CD14-positive monocyte (primary cell): ENCODE measurements around the gene RMDN3. TPM values are rescaled to one million over a fixed set of nuclear protein-coding genes. Genes with fewer than 3 reads are reported as not detected.

ENCODE experiments used
- DNase-seq, 3 donors: peaks; one replicate each; pipeline ENCODE4 v3.0.0-alpha.2; 2011 to 2022
- H2AFZ ChIP-seq: 2 replicates; pipeline ENCODE4 v1.6.0; 2012; ENCODE audit warnings: mild to moderate bottlenecking, low read depth, low read length, inconsistent platforms; ENCODE audit not compliant: insufficient read depth, poor library complexity, severe bottlenecking
- H3K27ac ChIP-seq, 2 donors: 1 replicate in 1 of 2; 2 replicates in 1 of 2; pipeline ENCODE4 v1.5.1; 2012 to 2013; ENCODE audit warnings: low read length in 2 of 2, control low read depth in 1 of 2, inconsistent platforms in 1 of 2, low read depth in 1 of 2, mild to moderate bottlenecking in 1 of 2
- H3K27me3 ChIP-seq, 2 donors: one replicate each; pipeline versions ENCODE4 v1.6.0 to v1.6.1; 2011 to 2013; ENCODE audit warnings: low read length in 2 of 2; ENCODE audit not compliant: control insufficient read depth in 2 of 2, insufficient read depth in 2 of 2
- H3K36me3 ChIP-seq, 2 donors: replicated peaks in 1 of 2; 1 replicate in 1 of 2; 2 replicates in 1 of 2; pipeline versions ENCODE4 v1.5.1 to v1.6.1; 2012 to 2013; ENCODE audit warnings: low read length in 2 of 2, control low read depth in 1 of 2, inconsistent platforms in 1 of 2, mild to moderate bottlenecking in 1 of 2; ENCODE audit not compliant: insufficient read depth in 2 of 2, control insufficient read depth in 1 of 2
- H3K4me1 ChIP-seq, 2 donors: 1 replicate in 1 of 2; 2 replicates in 1 of 2; pipeline versions ENCODE4 v1.5.1 to v1.6.1; 2012 to 2013; ENCODE audit warnings: low read length in 2 of 2, control low read depth in 1 of 2, inconsistent platforms in 1 of 2, mild to moderate bottlenecking in 1 of 2, moderate library complexity in 1 of 2; ENCODE audit not compliant: insufficient read depth in 2 of 2, control insufficient read depth in 1 of 2
- H3K4me2 ChIP-seq: replicated peaks from 2 replicates; pipeline ENCODE3; 2012; ENCODE audit warnings: low read length, moderate library complexity, mild to moderate bottlenecking; ENCODE audit not compliant: poor library complexity, severe bottlenecking; ENCODE audit errors: extremely low read depth
- H3K4me3 ChIP-seq, 3 experiments: fragments of 200-600 bp in 1 of 3; sonication (generic) in 1 of 3; replicated peaks in 1 of 3; 1 replicate in 2 of 3; 2 replicates in 1 of 3; pipeline ENCODE4 v1.5.1; 2011 to 2013; ENCODE audit warnings: low read length in 3 of 3, mild to moderate bottlenecking in 3 of 3, control low read depth in 2 of 3, low read depth in 2 of 3, inconsistent platforms in 1 of 3, moderate library complexity in 1 of 3
- H3K79me2 ChIP-seq: 2 replicates; pipeline ENCODE4 v1.6.0; 2012; ENCODE audit warnings: mild to moderate bottlenecking, control low read depth, inconsistent platforms, low read length, moderate library complexity; ENCODE audit not compliant: insufficient read depth
- H3K9ac ChIP-seq: 2 replicates; pipeline ENCODE4 v1.6.0; 2017; ENCODE audit warnings: low read length, mild to moderate bottlenecking; ENCODE audit not compliant: insufficient read depth, poor library complexity, severe bottlenecking
- H3K9me3 ChIP-seq, 2 donors: replicated peaks in 1 of 2; 1 replicate in 1 of 2; 2 replicates in 1 of 2; pipeline versions ENCODE4 v1.5.1 to v1.6.1; 2012 to 2013; ENCODE audit warnings: low read length in 2 of 2, control low read depth in 1 of 2; ENCODE audit not compliant: control insufficient read depth in 1 of 2, insufficient read depth in 1 of 2
- H4K20me1 ChIP-seq: 2 replicates; pipeline ENCODE4 v1.6.0; 2012; ENCODE audit warnings: mild to moderate bottlenecking, low read length, control low read depth, moderate library complexity; ENCODE audit not compliant: insufficient read depth
- H3K27ac Mint-ChIP-seq, 7 donors: one replicate each; pipeline ENCODE4 v1.8.0; 2020; ENCODE audit warnings: mild to moderate bottlenecking in 7 of 7, mixed read lengths in 7 of 7, moderate library complexity in 6 of 7, inconsistent platforms in 2 of 7
- H3K27me3 Mint-ChIP-seq, 3 donors: one replicate each; pipeline ENCODE4 v1.8.0; 2021 to 2022; ENCODE audit warnings: low read depth in 3 of 3, mild to moderate bottlenecking in 3 of 3, mixed read lengths in 3 of 3, moderate library complexity in 3 of 3, inconsistent platforms in 1 of 3
- H3K36me3 Mint-ChIP-seq, 2 donors: one replicate each; pipeline ENCODE4 v1.8.0; 2020; ENCODE audit warnings: mixed read lengths in 2 of 2, inconsistent platforms in 1 of 2, mild to moderate bottlenecking in 1 of 2
- H3K4me1 Mint-ChIP-seq: one replicate; pipeline ENCODE4 v1.8.0; 2020; ENCODE audit warnings: mild to moderate bottlenecking, mixed read lengths
- H3K4me3 Mint-ChIP-seq, 2 donors: one replicate each; pipeline ENCODE4 v1.8.0; 2020; ENCODE audit warnings: mild to moderate bottlenecking in 2 of 2, mixed read lengths in 2 of 2, moderate library complexity in 1 of 2
- H3K9me3 Mint-ChIP-seq, 7 donors: one replicate each; pipeline ENCODE4 v1.8.0; 2020 to 2022; ENCODE audit warnings: mixed read lengths in 7 of 7, mild to moderate bottlenecking in 6 of 7, moderate library complexity in 6 of 7, inconsistent platforms in 2 of 7
- WGBS: methylation state at CpG from one replicate; pipeline ENCODE4 v1.1.5; 2013; ENCODE audit warnings: missing lambda C conversion rate; ENCODE audit not compliant: insufficient coverage; 5-methylcytosine and 5-hydroxymethylcytosine counted together
- intact Hi-C, 2 donors: fragments of 100-400 bp; cut with micrococcal nuclease; formaldehyde crosslinking; loops; one replicate each; pipeline versions ENCODE4 v1.15.0 to v1.15.1; 2023
- polyA plus RNA-seq, 3 donors: library from polyadenylated mRNA; depleted of rRNA in 1 of 3; unstranded in 2 of 3; stranded (reverse) in 1 of 3; fragments of 300-500 nt in 2 of 3; fragments of >200 nt in 1 of 3; fragmentation: Illumina TruSeq in 2 of 3; gene quantifications; 1 replicate in 2 of 3; 2 replicates in 1 of 3; pipeline ENCODE4 v1.2.3, GENCODE V29; 2012 to 2021
- TF ChIP-seq, protein P1 (sequence below): fragments of 200-600 bp; IDR thresholded peaks from one replicate; pipeline ENCODE4 v1.8.0; 2022; ENCODE audit warnings: antibody characterized with exemption, mild to moderate bottlenecking

RMDN3 gene
- polyA plus RNA-seq, 3 donors, result 9.8 to 13.5 (median 13.2) TPM

DNA sequence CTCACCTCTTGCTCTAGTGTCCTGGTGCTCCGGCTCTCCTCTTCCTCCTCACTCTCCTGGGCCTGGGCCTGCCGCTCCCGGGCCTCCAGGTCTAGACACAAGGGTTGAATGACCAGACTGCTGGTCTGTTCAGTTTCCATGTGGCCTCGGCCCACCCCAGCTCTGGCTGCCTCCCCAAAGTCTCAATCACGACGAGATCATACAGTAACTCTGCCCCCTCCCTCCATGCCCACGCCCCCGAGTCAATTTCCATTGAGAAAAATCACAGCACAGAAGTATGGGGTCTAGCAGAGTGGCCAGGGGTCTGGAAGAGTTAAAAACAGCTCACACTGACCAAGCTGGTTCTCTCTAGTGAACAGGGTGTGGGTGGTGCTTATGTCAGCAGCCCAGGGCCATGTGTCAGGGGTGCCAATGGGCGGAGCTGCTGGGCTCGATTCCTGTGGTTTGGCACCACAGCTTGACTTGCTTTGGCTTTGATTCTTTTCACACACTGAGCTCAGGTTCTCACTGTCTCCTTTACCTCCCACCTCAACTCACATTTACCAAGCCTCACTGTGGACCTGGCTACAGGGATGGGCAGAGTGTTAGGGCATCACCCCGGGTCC, 21.6 kb upstream of the RMDN3 start:
- Histone ChIP-seq H2AFZ (no peak overlapping the region), H4K20me1 (peaks cover 5% of the 10 kb centered on the region), H3K4me2 (no peak overlapping the region), H3K9ac (no peak overlapping the region), H3K36me3 (peaks cover 60 to 87% of the 10 kb centered on the region in 2 donors), H3K79me2 (no peaks in the 10 kb centered on the region), H3K27ac (no peak overlapping the region), H3K4me1 (no peaks in the 10 kb centered on the region), H3K9me3 (no peaks in the 10 kb centered on the region), H3K27me3 (no peaks in the 10 kb centered on the region), H3K4me3 (no peak overlapping the region)
- Mint-ChIP-seq H3K9me3 (no peaks in the 10 kb centered on the region), H3K4me3 (no peak overlapping the region), H3K4me1 (no peaks in the 10 kb centered on the region), H3K36me3 (peaks cover 69 to 81% of the 10 kb centered on the region in 2 donors), H3K27ac (peak overlapping the region in 1 of 7 donors; percentile 32), H3K27me3 (no peaks in the 10 kb centered on the region)
- TF ChIP-seq, protein P1, sequence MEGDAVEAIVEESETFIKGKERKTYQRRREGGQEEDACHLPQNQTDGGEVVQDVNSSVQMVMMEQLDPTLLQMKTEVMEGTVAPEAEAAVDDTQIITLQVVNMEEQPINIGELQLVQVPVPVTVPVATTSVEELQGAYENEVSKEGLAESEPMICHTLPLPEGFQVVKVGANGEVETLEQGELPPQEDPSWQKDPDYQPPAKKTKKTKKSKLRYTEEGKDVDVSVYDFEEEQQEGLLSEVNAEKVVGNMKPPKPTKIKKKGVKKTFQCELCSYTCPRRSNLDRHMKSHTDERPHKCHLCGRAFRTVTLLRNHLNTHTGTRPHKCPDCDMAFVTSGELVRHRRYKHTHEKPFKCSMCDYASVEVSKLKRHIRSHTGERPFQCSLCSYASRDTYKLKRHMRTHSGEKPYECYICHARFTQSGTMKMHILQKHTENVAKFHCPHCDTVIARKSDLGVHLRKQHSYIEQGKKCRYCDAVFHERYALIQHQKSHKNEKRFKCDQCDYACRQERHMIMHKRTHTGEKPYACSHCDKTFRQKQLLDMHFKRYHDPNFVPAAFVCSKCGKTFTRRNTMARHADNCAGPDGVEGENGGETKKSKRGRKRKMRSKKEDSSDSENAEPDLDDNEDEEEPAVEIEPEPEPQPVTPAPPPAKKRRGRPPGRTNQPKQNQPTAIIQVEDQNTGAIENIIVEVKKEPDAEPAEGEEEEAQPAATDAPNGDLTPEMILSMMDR, result no peak
- DNase-seq, result no peak
- intact Hi-C loops, result no loop called here
- WGBS, result 88% methylated on average over 5 of the region's 11 CpGs

DNA sequence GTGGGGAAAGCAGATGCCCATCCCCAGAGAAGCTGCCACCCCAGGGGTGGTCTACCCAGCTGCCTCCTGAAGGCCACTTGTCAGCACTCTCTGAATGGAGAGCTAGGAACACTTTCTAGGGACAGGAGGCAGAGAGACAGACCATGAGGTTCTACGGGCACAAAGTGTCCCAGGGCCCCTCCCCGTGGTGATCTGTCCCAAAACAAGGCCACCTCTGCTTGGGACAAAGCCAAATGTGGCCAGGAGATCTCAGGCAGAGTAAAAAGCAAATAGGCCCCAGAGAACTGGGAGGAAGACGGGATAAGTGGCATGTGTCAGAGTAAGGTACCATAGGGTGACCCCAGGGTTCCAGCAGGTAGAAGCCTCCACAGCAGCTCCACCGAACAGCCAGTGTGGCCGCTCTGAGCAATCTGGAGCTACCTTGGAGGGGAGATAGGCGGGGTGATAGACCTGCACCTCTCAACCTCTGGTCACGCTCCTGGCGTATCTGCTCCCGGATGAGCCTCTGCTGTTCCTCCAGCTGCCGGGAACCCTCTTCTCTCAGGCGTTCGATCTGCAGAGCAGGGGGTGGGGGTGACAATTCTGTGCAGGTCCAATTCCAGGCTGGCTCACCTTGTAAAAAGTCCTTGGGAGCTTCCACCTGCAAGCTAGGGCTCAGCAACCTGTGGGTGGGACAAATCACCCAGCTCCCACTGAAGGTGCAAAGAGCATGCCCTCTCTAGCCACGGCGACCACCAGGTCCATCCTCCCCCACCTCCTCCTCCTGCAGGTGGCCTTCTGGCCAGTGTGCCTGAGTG, 20.9 kb upstream of the RMDN3 start:
- H3K27ac ChIP-seq, result no peak overlapping the region
- H3K27me3 ChIP-seq, result no peaks in the 10 kb centered on the region
- TF ChIP-seq, protein P1, result no peak
- Mint-ChIP-seq H3K9me3 (no peaks in the 10 kb centered on the region), H3K4me1 (no peaks in the 10 kb centered on the region), H3K27ac (peak overlapping the region in 1 of 7 donors; percentile 2), H3K27me3 (peaks cover 0 to 1% (median 0%) of the 10 kb centered on the region in 3 donors), H3K36me3 (peaks cover 75 to 88% of the 10 kb centered on the region in 2 donors), H3K4me3 (no peak overlapping the region)
- DNase-seq, result no peak
- no peaks in the 10 kb centered on the region for H3K79me2 ChIP-seq
- H4K20me1 ChIP-seq, result peaks cover 5% of the 10 kb centered on the region
- no peak overlapping the region for H2AFZ ChIP-seq
- H3K4me1 ChIP-seq, result no peaks in the 10 kb centered on the region
- 99% methylated on average over 12 of the region's 14 CpGs for WGBS
- no peaks in the 10 kb centered on the region for H3K9me3 ChIP-seq
- no peak overlapping the region for H3K4me2 ChIP-seq
- H3K36me3 ChIP-seq, result peaks cover 61 to 94% of the 10 kb centered on the region in 2 donors
- no peak overlapping the region for H3K4me3 ChIP-seq
- no peak overlapping the region for H3K9ac ChIP-seq
- intact Hi-C loops, result no loop called here
